Keratinocyte (primary cell): ENCODE data around the gene SMARCD2. TPM values are rescaled to one million over a fixed set of nuclear protein-coding genes. Genes with fewer than 3 reads are reported as not detected.
"Not testable (repeated sequence)": the region's sequence is repeated elsewhere in the genome, so short reads cannot be mapped to it uniquely, and the experiment has no call there.

Source experiments
- DNase-seq: peaks from one replicate; pipeline ENCODE4 v3.0.0-alpha.2; 2011; ENCODE audit warnings: low read depth, missing footprints, low spot score
- FAIRE-seq: peaks from 2 replicates; lab custom pipeline; 2011; peaks lifted over from hg19 to GRCh38; lab: Jason Lieb, UNC
- H2AFZ ChIP-seq: 2 replicates; pipeline ENCODE4 v1.6.0; 2012; ENCODE audit warnings: low read length, control low read depth, inconsistent platforms; ENCODE audit not compliant: control insufficient read depth
- H3K27ac ChIP-seq: 2 replicates; pipeline ENCODE4 v1.5.1; 2011; ENCODE audit warnings: low read length; ENCODE audit not compliant: control insufficient read depth, insufficient read depth
- H3K27me3 ChIP-seq: 3 replicates; pipeline ENCODE4 v1.6.0; 2011; ENCODE audit warnings: low read length; ENCODE audit not compliant: control insufficient read depth, insufficient read depth; ENCODE audit errors: extremely low read depth
- H3K36me3 ChIP-seq, 2 experiments: 2 replicates in 1 of 2; 3 replicates in 1 of 2; pipeline ENCODE4 v1.5.1; 2011; ENCODE audit warnings: low read length in 2 of 2, mild to moderate bottlenecking in 1 of 2; ENCODE audit not compliant: control insufficient read depth in 2 of 2, insufficient read depth in 2 of 2; ENCODE audit errors: extremely low read depth in 1 of 2
- H3K4me1 ChIP-seq: 3 replicates; pipeline ENCODE4 v1.5.1; 2011; ENCODE audit warnings: low read length; ENCODE audit not compliant: control insufficient read depth, insufficient read depth; ENCODE audit errors: extremely low read depth
- H3K4me2 ChIP-seq: 3 replicates; pipeline ENCODE4 v1.6.0; 2011; ENCODE audit warnings: low read depth, low read length; ENCODE audit not compliant: control insufficient read depth, insufficient read depth; ENCODE audit errors: extremely low read depth
- H3K4me3 ChIP-seq, 3 experiments: fragments of 200-600 bp in 1 of 3; sonication (generic) in 1 of 3; 2 replicates in 2 of 3; 3 replicates in 1 of 3; pipeline ENCODE4 v1.5.1; 2011 to 2016; ENCODE audit warnings: low read length in 3 of 3, mild to moderate bottlenecking in 3 of 3, control low read depth in 2 of 3, inconsistent platforms in 1 of 3, low read depth in 1 of 3, mixed read lengths in 1 of 3, mixed run types in 1 of 3, moderate library complexity in 1 of 3; ENCODE audit not compliant: control insufficient read depth in 2 of 3, insufficient read depth in 2 of 3; ENCODE audit errors: extremely low read depth in 1 of 3
- H3K79me2 ChIP-seq: 2 replicates; pipeline ENCODE4 v1.6.0; 2012; ENCODE audit warnings: low read length; ENCODE audit not compliant: control insufficient read depth, insufficient read depth
- H3K9ac ChIP-seq: 3 replicates; pipeline ENCODE4 v1.6.0; 2011; ENCODE audit warnings: low read length; ENCODE audit not compliant: control insufficient read depth, insufficient read depth; ENCODE audit errors: extremely low read depth
- H3K9me1 ChIP-seq: 3 replicates; pipeline ENCODE4 v1.6.0; 2011; ENCODE audit warnings: low read length; ENCODE audit not compliant: control insufficient read depth, insufficient read depth; ENCODE audit errors: extremely low read depth
- H3K9me3 ChIP-seq: 2 replicates; pipeline ENCODE4 v1.5.1; 2012; ENCODE audit warnings: low read depth, low read length; ENCODE audit not compliant: control insufficient read depth
- H4K20me1 ChIP-seq: 3 replicates; pipeline ENCODE4 v1.6.0; 2011; ENCODE audit warnings: low read length; ENCODE audit not compliant: control insufficient read depth, insufficient read depth; ENCODE audit errors: extremely low read depth
- CTCF ChIP-seq, 3 experiments: IDR thresholded peaks in 1 of 3; conservative IDR thresholded peaks in 1 of 3; optimal IDR thresholded peaks in 1 of 3; 2 replicates in 2 of 3; 3 replicates in 1 of 3; pipeline versions ENCODE3 to v1.5.1; 2011; ENCODE audit warnings: low read length in 3 of 3, mild to moderate bottlenecking in 3 of 3, moderate library complexity in 2 of 3, control low read depth in 1 of 3, inconsistent platforms in 1 of 3; ENCODE audit not compliant: insufficient read depth in 2 of 3; ENCODE audit errors: extremely low read depth in 1 of 3
- EZH2 ChIP-seq: IDR thresholded peaks from one replicate; pipeline ENCODE4 v1.6.1; 2012; ENCODE audit warnings: inconsistent platforms, mild to moderate bottlenecking, low read length, moderate library complexity
- dilution Hi-C: fragments of 300-500 bp; cut with MboI; formaldehyde crosslinking; loops from one replicate; pipeline ENCODE4 v1.7.0; 2020; ENCODE audit warnings: low sequenced_read_pairs; ENCODE audit not compliant: extremely low pct_ligation_motif_present
- polyA plus RNA-seq, 5 experiments: library from polyadenylated mRNA; depleted of rRNA in 3 of 5; stranded (reverse) in 3 of 5; stranded (forward) in 1 of 5; unstranded in 1 of 5; fragments of >200 nt; gene quantifications; 1 replicate in 1 of 5; 2 replicates in 3 of 5; 3 replicates in 1 of 5; pipeline versions ENCODE4 v1.2.1 to v1.2.3, GENCODE V29; 2011 to 2012; ENCODE audit warnings: missing spikeins in 2 of 5, low read depth in 1 of 5, low replicate concordance in 1 of 5

Gene SMARCD2
- polyA plus RNA-seq, 1 donor (not counting 4 experiments of a cell fraction or from before 2014, with no cell fraction given) = 86.3 TPM

GRCh38 chr17:63859257-63859656 is 16.8 kb upstream of the SMARCD2 start:
- Histone ChIP-seq H3K79me2 (no peaks in the 10 kb centered on the region), H2AFZ (no peak overlapping the region), H3K4me1 (no peaks in the 10 kb centered on the region), H3K9me3 (no peaks in the 10 kb centered on the region), H3K27ac (no peak overlapping the region), H3K4me2 (no peak overlapping the region), H3K9me1 (no peaks in the 10 kb centered on the region), H4K20me1 (no peaks in the 10 kb centered on the region), H3K4me3 (no peak overlapping the region), H3K36me3 (no peaks in the 10 kb centered on the region), H3K27me3 (no peaks in the 10 kb centered on the region), H3K9ac (no peak overlapping the region)
- FAIRE-seq (no peak), DNase-seq (no peak)
- TF ChIP-seq EZH2 (no peak), CTCF (optimal IDR thresholded peaks at IDR 0.05 in 1 of 3, IDR thresholded peaks at IDR 0.05 in 1 of 3, conservative IDR thresholded peaks at IDR 0.05 in 1 of 3; ENCODE audit: extremely low read depth in 1 of 3, insufficient read depth in 2 of 3, low read length in 3 of 3) (no peak)
- dilution Hi-C loops = no loop called here

GRCh38 chr17:63856425-63856824 is 13.9 kb upstream of the SMARCD2 start:
- H2AFZ ChIP-seq, H3K9me3 ChIP-seq, H3K4me3 ChIP-seq, H3K27ac ChIP-seq, FAIRE-seq, H3K4me1 ChIP-seq, H4K20me1 ChIP-seq, dilution Hi-C loops, H3K9ac ChIP-seq, DNase-seq, H3K36me3 ChIP-seq, H3K79me2 ChIP-seq, H3K4me2 ChIP-seq, H3K27me3 ChIP-seq, H3K9me1 ChIP-seq: not testable (repeated sequence)

- Histone ChIP-seq H3K36me3 (no peaks in the 10 kb centered on the region), H3K79me2 (no peaks in the 10 kb centered on the region), H3K9me1 (no peaks in the 10 kb centered on the region), H4K20me1 (no peaks in the 10 kb centered on the region), H3K4me2 (no peak overlapping the region), H3K9ac (no peak overlapping the region), H2AFZ (no peak overlapping the region), H3K4me1 (no peaks in the 10 kb centered on the region), H3K27ac (no peak overlapping the region), H3K4me3 (no peak overlapping the region), H3K9me3 (no peaks in the 10 kb centered on the region), H3K27me3 (peaks cover 4% of the 10 kb centered on the region)
- DNase-seq = no peak
- dilution Hi-C loops = no loop called here
- FAIRE-seq = no peak
- TF ChIP-seq CTCF (optimal IDR thresholded peaks at IDR 0.05 in 1 of 3, IDR thresholded peaks at IDR 0.05 in 1 of 3, conservative IDR thresholded peaks at IDR 0.05 in 1 of 3; ENCODE audit: extremely low read depth in 1 of 3, insufficient read depth in 2 of 3, low read length in 3 of 3) (no peak), EZH2 (no peak)
Observed at GRCh38 chr17:63855185-63855584, 12.7 kb upstream of the SMARCD2 start.
